Measurements from ENCODE around the gene CTF1.

- TF ChIP-seq, protein P1, sequence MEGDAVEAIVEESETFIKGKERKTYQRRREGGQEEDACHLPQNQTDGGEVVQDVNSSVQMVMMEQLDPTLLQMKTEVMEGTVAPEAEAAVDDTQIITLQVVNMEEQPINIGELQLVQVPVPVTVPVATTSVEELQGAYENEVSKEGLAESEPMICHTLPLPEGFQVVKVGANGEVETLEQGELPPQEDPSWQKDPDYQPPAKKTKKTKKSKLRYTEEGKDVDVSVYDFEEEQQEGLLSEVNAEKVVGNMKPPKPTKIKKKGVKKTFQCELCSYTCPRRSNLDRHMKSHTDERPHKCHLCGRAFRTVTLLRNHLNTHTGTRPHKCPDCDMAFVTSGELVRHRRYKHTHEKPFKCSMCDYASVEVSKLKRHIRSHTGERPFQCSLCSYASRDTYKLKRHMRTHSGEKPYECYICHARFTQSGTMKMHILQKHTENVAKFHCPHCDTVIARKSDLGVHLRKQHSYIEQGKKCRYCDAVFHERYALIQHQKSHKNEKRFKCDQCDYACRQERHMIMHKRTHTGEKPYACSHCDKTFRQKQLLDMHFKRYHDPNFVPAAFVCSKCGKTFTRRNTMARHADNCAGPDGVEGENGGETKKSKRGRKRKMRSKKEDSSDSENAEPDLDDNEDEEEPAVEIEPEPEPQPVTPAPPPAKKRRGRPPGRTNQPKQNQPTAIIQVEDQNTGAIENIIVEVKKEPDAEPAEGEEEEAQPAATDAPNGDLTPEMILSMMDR (IDR thresholded peaks at IDR 0.05): no peak
- TF ChIP-seq POLR2A (IDR thresholded peaks at IDR 0.05): no peak
These were observed 32.0 kb downstream of the CTF1 start for GRCh38 chr16:30928390-30928789.

All from adrenal gland (tissue), 5 donors.